ENCODE data around the gene MTM1.

GRCh38 chrX:150655788-150656187 lies 87.4 kb downstream of the MTM1 start:
- TF ChIP-seq EZH2phosphoT487 (IDR thresholded peaks at IDR 0.05; ENCODE audit: low read depth) (no peak), CTCF (IDR thresholded peaks at IDR 0.05; ENCODE audit: low read depth, low read length) (no peak)

Measured in OCI-LY3 (cell line).